Natural killer cell (primary cell): ENCODE data around the gene ST8SIA5. TPM values are rescaled to one million over a fixed set of nuclear protein-coding genes. Genes with fewer than 3 reads are reported as not detected.

Experiments
- ATAC-seq, 3 donors: fragments of 150-1000 bp in 2 of 3; fragments of 200-7000 bp in 1 of 3; cut with Tn5 transposase; 1 replicate in 1 of 3; 2 replicates in 2 of 3; pipeline ENCODE4 v1.10.0; 2021; ENCODE audit warnings: mild to moderate bottlenecking in 2 of 3, moderate library complexity in 2 of 3
- DNase-seq, 2 donors: peaks; one replicate each; pipeline versions ENCODE4 v3.0.0 to v3.0.0-alpha.2; 2013 to 2021; ENCODE audit warnings: mixed read lengths in 1 of 2
- H3K27ac ChIP-seq: one replicate; pipeline ENCODE4 v1.5.1; 2013; ENCODE audit warnings: mild to moderate bottlenecking, low read length
- H3K27me3 ChIP-seq: one replicate; pipeline ENCODE4 v1.6.1; 2013; ENCODE audit warnings: low read length; ENCODE audit not compliant: control insufficient read depth, insufficient read depth
- H3K36me3 ChIP-seq: one replicate; pipeline ENCODE4 v1.6.1; 2013; ENCODE audit warnings: low read length; ENCODE audit not compliant: control insufficient read depth, insufficient read depth
- H3K4me1 ChIP-seq: one replicate; pipeline ENCODE4 v1.6.1; 2013; ENCODE audit warnings: low read length; ENCODE audit not compliant: control insufficient read depth, insufficient read depth
- H3K4me3 ChIP-seq: one replicate; pipeline ENCODE4 v1.5.1; 2013; ENCODE audit warnings: low read length
- H3K9me3 ChIP-seq: one replicate; pipeline ENCODE4 v1.6.1; 2013; ENCODE audit warnings: low read length; ENCODE audit not compliant: control insufficient read depth, insufficient read depth
- H3K27ac Mint-ChIP-seq, 2 donors: one replicate each; pipeline ENCODE4 v1.8.0; 2022; ENCODE audit warnings: mild to moderate bottlenecking in 2 of 2, mixed read lengths in 2 of 2, moderate library complexity in 1 of 2
- H3K27me3 Mint-ChIP-seq, 2 donors: one replicate each; pipeline ENCODE4 v1.8.0; 2022; ENCODE audit warnings: low read depth in 2 of 2, mixed read lengths in 2 of 2
- H3K36me3 Mint-ChIP-seq: one replicate; pipeline ENCODE4 v1.8.0; 2022; ENCODE audit warnings: mixed read lengths
- H3K4me1 Mint-ChIP-seq, 2 donors: one replicate each; pipeline ENCODE4 v1.8.0; 2022; ENCODE audit warnings: mixed read lengths in 2 of 2
- H3K4me3 Mint-ChIP-seq: one replicate; pipeline ENCODE4 v1.8.0; 2022; ENCODE audit warnings: mild to moderate bottlenecking, moderate library complexity, mixed read lengths
- H3K9me3 Mint-ChIP-seq, 2 donors: one replicate each; pipeline ENCODE4 v1.8.0; 2022; ENCODE audit warnings: mixed read lengths in 2 of 2
- CTCF ChIP-seq: fragments of 200-600 bp; IDR thresholded peaks from one replicate; pipeline ENCODE4 v1.8.0; 2022; ENCODE audit warnings: antibody characterized with exemption
- WGBS: methylation state at CpG from one replicate; pipeline ENCODE4 v1.1.7; 2013; ENCODE audit warnings: missing lambda C conversion rate; ENCODE audit not compliant: insufficient coverage; 5-methylcytosine and 5-hydroxymethylcytosine counted together
- intact Hi-C: fragments of 100-400 bp; cut with micrococcal nuclease; formaldehyde crosslinking; loops from one replicate; pipeline ENCODE4 v1.14.2; 2022
- total RNA-seq, 4 donors: library from RNA; stranded (reverse); fragments of 120-200 nt in 1 of 4; gene quantifications; one replicate each; pipeline versions ENCODE4 v1.2.3 to v1.2.4, GENCODE V29; 2013 to 2022

ST8SIA5 gene
- total RNA-seq, 3 donors from 2014 or later (not counting 1 experiment from before 2014, with no cell fraction given), result 0.23 TPM; not detected in 2

DNA sequence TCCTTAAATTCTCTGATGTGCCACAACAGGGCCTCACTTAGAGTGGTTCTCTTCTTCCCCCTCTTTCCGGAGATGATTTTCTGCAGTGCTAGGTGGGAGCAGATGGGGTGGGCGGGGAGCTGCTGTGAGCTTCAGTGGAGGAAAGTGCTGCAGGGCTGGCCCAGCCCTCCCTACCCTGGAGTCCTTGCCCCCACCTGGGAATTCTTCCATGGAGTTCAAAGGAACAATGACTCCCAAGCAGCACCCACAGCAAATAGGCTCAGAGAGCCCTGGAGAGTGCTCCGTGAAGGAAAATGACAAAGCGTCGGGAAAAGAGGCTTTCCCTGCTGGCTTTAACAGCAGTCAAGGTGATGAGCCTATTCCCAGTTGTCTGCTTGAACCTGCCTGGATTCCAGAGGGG, 128.6 kb downstream of the ST8SIA5 start:
- Histone ChIP-seq H3K4me3 (no peak overlapping the region), H3K27ac (no peak overlapping the region), H3K4me1 (peaks cover 21% of the 10 kb centered on the region), H3K27me3 (no peaks in the 10 kb centered on the region), H3K36me3 (no peaks in the 10 kb centered on the region), H3K9me3 (no peaks in the 10 kb centered on the region)
- no peak for TF ChIP-seq CTCF
- peaks cover 4 to 11% of the 10 kb centered on the region in 2 donors for H3K27me3 Mint-ChIP-seq
- intact Hi-C loops, result no loop called here
- H3K4me1 Mint-ChIP-seq, result peaks cover 25 to 36% of the 10 kb centered on the region in 2 donors
- no peak for DNase-seq
- no peaks in the 10 kb centered on the region for H3K36me3 Mint-ChIP-seq
- 91% methylated on average over 4 of the region's 5 CpGs for WGBS
- no peak overlapping the region for H3K27ac Mint-ChIP-seq
- H3K9me3 Mint-ChIP-seq, result no peaks in the 10 kb centered on the region
- no peak overlapping the region for H3K4me3 Mint-ChIP-seq
- ATAC-seq, result no peak

- intact Hi-C loops, result no loop called here
- H3K4me3 ChIP-seq, result no peak overlapping the region
- Mint-ChIP-seq H3K4me1 (peaks cover 28 to 44% of the 10 kb centered on the region in 2 donors), H3K36me3 (no peaks in the 10 kb centered on the region), H3K27ac (no peak overlapping the region), H3K9me3 (no peaks in the 10 kb centered on the region), H3K27me3 (peaks cover 0 to 11% of the 10 kb centered on the region in 2 donors), H3K4me3 (no peak overlapping the region)
- no peak for TF ChIP-seq CTCF
- H3K27ac ChIP-seq, result no peak overlapping the region
- ATAC-seq, result no peak
- WGBS, result 90% methylated on average over 2 of the region's 2 CpGs
- H3K9me3 ChIP-seq, result no peaks in the 10 kb centered on the region
- DNase-seq, result no peak
- no peaks in the 10 kb centered on the region for H3K27me3 ChIP-seq
- no peaks in the 10 kb centered on the region for H3K36me3 ChIP-seq
- peaks cover 22% of the 10 kb centered on the region for H3K4me1 ChIP-seq
These were observed 129.7 kb downstream of the ST8SIA5 start for GRCh38 chr18:46627136-46627535.

GRCh38 chr18:46625069-46625468, 131.8 kb downstream of the ST8SIA5 start:
- Mint-ChIP-seq H3K9me3 (no peaks in the 10 kb centered on the region), H3K4me3 (no peak overlapping the region), H3K27ac (peak overlapping the region in 1 of 2 donors; percentile 44), H3K36me3 (no peaks in the 10 kb centered on the region), H3K4me1 (peaks cover 18 to 38% of the 10 kb centered on the region in 2 donors), H3K27me3 (peaks cover 0 to 7% of the 10 kb centered on the region in 2 donors)
- intact Hi-C loops, result no loop called here
- Histone ChIP-seq H3K4me3 (no peak overlapping the region), H3K27ac (no peak overlapping the region), H3K27me3 (no peaks in the 10 kb centered on the region), H3K4me1 (peaks cover 19% of the 10 kb centered on the region), H3K36me3 (no peaks in the 10 kb centered on the region), H3K9me3 (no peaks in the 10 kb centered on the region)
- 97% methylated on average over 5 of the region's 5 CpGs for WGBS
- TF ChIP-seq CTCF, result no peak
- no peak for ATAC-seq
- no peak for DNase-seq

- H3K4me1 Mint-ChIP-seq, result peaks cover 12 to 33% of the 10 kb centered on the region in 2 donors
- intact Hi-C loops, result no loop called here
- no peaks in the 10 kb centered on the region for H3K36me3 Mint-ChIP-seq
- Histone ChIP-seq H3K27me3 (no peaks in the 10 kb centered on the region), H3K36me3 (no peaks in the 10 kb centered on the region), H3K4me3 (no peak overlapping the region), H3K9me3 (no peaks in the 10 kb centered on the region), H3K27ac (no peak overlapping the region), H3K4me1 (peaks cover 15% of the 10 kb centered on the region)
- no peak for TF ChIP-seq CTCF
- H3K4me3 Mint-ChIP-seq, result peak overlapping the region; percentile 25
- no peaks in the 10 kb centered on the region for H3K9me3 Mint-ChIP-seq
- peak in 1 of 2 donors; percentile 36 for DNase-seq
- peak; percentile 45 to 69 (median 60) for ATAC-seq
- WGBS, result 84% methylated on average over 7 of the region's 11 CpGs
- H3K27me3 Mint-ChIP-seq, result peaks cover 0 to 7% of the 10 kb centered on the region in 2 donors
- H3K27ac Mint-ChIP-seq, result peak overlapping the region in 1 of 2 donors; percentile 44
These were observed 132.7 kb downstream of the ST8SIA5 start for GRCh38 chr18:46624127-46624526.
